Suprapubic skin (tissue), 4 donors: ENCODE results near the gene PIK3AP1. TPM values are rescaled to one million over a fixed set of nuclear protein-coding genes. Genes with fewer than 3 reads are reported as not detected.

Source experiments
- DNase-seq, 2 donors: peaks; one replicate each; pipeline ENCODE4 v3.0.0-alpha.2; 2019; ENCODE audit warnings: low spot score in 2 of 2
- H3K27ac ChIP-seq: fragments of 200-600 bp; sonication (generic); one replicate; pipeline ENCODE4 v1.5.1; 2019
- H3K27me3 ChIP-seq: fragments of 200-600 bp; sonication (generic); one replicate; pipeline ENCODE4 v1.5.1; 2019
- H3K36me3 ChIP-seq: fragments of 200-600 bp; sonication (generic); one replicate; pipeline ENCODE4 v1.5.1; 2019
- H3K4me1 ChIP-seq: fragments of 200-600 bp; sonication (generic); one replicate; pipeline ENCODE4 v1.5.1; 2019
- H3K4me3 ChIP-seq: fragments of 200-600 bp; sonication (generic); one replicate; pipeline ENCODE4 v1.5.1; 2019; ENCODE audit warnings: mild to moderate bottlenecking
- H3K9me3 ChIP-seq: fragments of 200-600 bp; sonication (generic); one replicate; pipeline ENCODE4 v1.5.1; 2019
- EP300 ChIP-seq: sonication (generic); formaldehyde crosslinking; IDR thresholded peaks from one replicate; pipeline ENCODE4 v1.6.1; 2017; ENCODE audit warnings: antibody characterized with exemption
- POLR2A ChIP-seq, 2 donors: fragments of 450-650 bp; IDR thresholded peaks; one replicate each; pipeline ENCODE4 v1.6.1; 2017; ENCODE audit warnings: antibody characterized with exemption in 2 of 2, mild to moderate bottlenecking in 2 of 2, moderate library complexity in 2 of 2
- POLR2AphosphoS5 ChIP-seq, 3 donors: sonication (generic); formaldehyde crosslinking; IDR thresholded peaks; one replicate each; pipeline ENCODE4 v1.6.1; 2017; ENCODE audit warnings: antibody characterized with exemption in 3 of 3
- WGBS: methylation state at CpG from one replicate; pipeline ENCODE4 v1.1.5; 2018; 5-methylcytosine and 5-hydroxymethylcytosine counted together
- total RNA-seq, 4 donors: library from RNA; depleted of rRNA; stranded (reverse); fragments of >200 nt; gene quantifications; one replicate each; pipeline ENCODE4 v1.1.0, GENCODE V29; 2016
- TF ChIP-seq, protein P1 (sequence below), 2 donors: fragments of 200-600 bp in 1 of 2; fragments of 450-650 bp in 1 of 2; sonication (generic) in 1 of 2; IDR thresholded peaks; one replicate each; pipeline ENCODE4 v1.5.1; 2016 to 2019; ENCODE audit warnings: antibody characterized with exemption in 2 of 2, mild to moderate bottlenecking in 1 of 2, moderate library complexity in 1 of 2

Gene PIK3AP1
- total RNA-seq, 4 donors from 2014 or later, result 2.2 to 5.6 (median 4.0) TPM

DNA sequence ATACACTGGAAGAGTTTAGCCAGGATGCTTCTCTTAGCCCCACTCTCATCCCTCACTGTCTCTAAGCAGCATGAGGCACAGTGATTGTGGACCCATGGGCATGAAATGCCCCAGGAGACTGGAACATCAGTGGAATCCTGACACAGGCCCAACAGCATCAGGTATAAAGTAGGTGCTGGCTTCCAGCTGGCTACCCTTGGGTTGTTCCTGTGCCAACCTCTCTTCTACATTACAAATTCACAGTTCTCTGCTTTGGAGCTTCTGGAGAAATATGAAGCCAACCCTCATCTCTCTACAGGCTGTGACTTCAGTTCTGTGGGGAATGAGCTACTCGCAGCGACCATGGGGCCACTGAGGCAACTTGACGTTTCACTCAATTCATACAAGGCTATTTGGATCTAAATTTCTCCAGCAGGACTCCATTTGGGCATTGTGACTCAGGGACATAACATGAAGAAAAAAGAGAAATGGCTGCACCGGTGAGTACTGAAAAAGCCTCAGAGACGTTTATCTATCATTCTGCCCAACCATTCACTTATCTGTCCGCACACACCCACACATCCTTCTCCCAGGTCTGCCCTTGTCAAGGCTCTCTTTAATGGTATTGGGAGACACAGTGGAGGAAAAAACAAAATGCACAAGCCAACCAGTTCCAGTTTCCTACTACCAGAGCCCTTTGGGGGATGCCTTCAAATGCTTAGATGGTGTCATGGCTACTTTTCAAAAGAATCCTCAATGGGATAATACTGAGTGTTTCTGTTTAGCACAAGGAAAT is 98.1 kb downstream of the PIK3AP1 start:
- peaks cover 16% of the 10 kb centered on the region for H3K4me1 ChIP-seq
- no peaks in the 10 kb centered on the region for H3K9me3 ChIP-seq
- no peaks in the 10 kb centered on the region for H3K27me3 ChIP-seq
- TF ChIP-seq EP300 (no peak), POLR2A (IDR thresholded peaks at IDR 0.05) (no peak), POLR2AphosphoS5 (IDR thresholded peaks at IDR 0.05) (no peak)
- TF ChIP-seq, protein P1, sequence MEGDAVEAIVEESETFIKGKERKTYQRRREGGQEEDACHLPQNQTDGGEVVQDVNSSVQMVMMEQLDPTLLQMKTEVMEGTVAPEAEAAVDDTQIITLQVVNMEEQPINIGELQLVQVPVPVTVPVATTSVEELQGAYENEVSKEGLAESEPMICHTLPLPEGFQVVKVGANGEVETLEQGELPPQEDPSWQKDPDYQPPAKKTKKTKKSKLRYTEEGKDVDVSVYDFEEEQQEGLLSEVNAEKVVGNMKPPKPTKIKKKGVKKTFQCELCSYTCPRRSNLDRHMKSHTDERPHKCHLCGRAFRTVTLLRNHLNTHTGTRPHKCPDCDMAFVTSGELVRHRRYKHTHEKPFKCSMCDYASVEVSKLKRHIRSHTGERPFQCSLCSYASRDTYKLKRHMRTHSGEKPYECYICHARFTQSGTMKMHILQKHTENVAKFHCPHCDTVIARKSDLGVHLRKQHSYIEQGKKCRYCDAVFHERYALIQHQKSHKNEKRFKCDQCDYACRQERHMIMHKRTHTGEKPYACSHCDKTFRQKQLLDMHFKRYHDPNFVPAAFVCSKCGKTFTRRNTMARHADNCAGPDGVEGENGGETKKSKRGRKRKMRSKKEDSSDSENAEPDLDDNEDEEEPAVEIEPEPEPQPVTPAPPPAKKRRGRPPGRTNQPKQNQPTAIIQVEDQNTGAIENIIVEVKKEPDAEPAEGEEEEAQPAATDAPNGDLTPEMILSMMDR (IDR thresholded peaks at IDR 0.05), result no peak
- no peak overlapping the region for H3K27ac ChIP-seq
- H3K36me3 ChIP-seq, result no peaks in the 10 kb centered on the region
- no peak for DNase-seq
- H3K4me3 ChIP-seq, result no peak overlapping the region
- 90% methylated on average over 6 of the region's 6 CpGs for WGBS

DNA sequence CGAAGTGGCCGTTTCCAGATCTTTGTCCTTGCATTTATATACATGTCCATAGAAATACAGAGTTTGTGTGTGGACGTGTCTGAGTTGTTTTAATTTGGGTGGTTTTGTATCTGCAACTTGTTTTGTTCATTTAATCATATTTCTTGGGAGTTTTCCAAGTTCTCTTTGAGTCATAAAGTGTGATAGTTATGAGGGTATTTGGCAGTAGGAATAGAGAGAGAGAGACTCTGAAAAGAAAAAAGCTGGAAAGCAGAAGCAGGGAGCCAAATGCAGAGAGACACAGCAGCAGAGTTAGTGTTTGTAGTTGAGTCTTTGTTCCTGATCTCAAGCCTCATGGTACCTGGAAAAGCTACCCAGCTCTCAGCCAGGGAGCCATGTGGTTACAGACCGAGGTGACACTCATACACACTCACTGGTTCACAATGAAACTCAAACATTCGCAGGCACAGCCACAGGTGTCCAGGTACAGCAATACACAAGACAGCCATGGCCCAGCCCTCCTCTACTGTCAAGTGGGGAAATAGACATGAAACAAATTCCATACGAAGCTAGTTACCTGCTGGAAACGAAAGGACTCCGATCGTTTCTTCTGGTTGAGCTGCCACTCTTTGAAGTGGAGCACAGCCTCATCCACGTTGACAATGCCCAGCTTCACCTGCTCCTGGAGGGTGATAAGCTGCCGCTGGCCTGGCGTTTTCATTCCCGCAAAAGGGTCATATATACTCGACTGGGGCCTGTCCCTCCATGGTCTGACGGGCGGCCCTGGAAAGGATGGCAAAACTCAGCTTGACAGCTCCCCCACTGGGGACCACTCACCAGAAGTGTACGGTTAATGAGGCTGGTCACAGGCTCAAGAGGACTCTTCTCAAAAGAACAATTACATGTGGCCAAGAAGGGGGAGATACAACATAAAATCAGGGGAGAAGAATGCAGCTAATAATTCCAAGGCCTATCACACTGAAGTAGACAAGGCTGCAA is 100.2 kb downstream of the PIK3AP1 start:
- H3K27ac ChIP-seq, result no peak overlapping the region
- DNase-seq, result peak in 1 of 2 donors; percentile 49
- H3K9me3 ChIP-seq, result no peaks in the 10 kb centered on the region
- H3K36me3 ChIP-seq, result no peaks in the 10 kb centered on the region
- 66% methylated on average over 17 of the region's 17 CpGs for WGBS
- TF ChIP-seq POLR2AphosphoS5 (IDR thresholded peaks at IDR 0.05) (no peak), EP300 (no peak), POLR2A (IDR thresholded peaks at IDR 0.05) (no peak)
- TF ChIP-seq, protein P1 (IDR thresholded peaks at IDR 0.05), result no peak
- peaks cover 16% of the 10 kb centered on the region for H3K4me1 ChIP-seq
- H3K27me3 ChIP-seq, result no peaks in the 10 kb centered on the region
- no peak overlapping the region for H3K4me3 ChIP-seq

DNA sequence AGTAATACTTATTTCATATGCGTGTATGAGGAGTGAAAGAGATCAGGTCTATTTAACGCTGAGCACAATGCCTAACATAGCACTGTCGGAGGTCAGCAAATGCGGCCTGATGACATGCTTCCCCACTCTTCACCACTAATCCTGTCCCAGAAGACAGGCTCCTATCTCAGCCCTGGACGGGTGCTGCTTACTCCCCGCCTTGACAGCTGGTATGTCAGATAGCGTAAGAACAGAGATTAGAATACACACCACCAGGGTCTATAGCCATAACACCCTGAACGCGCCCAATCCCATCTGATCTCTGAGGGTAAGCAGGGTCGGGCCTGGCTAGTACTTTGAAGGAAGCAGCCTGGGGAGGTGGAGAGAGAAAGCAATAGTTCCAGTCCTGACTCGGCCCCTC is 101.2 kb downstream of the PIK3AP1 start:
- Histone ChIP-seq H3K36me3 (no peaks in the 10 kb centered on the region), H3K4me1 (peaks cover 16% of the 10 kb centered on the region), H3K27ac (no peak overlapping the region), H3K9me3 (no peaks in the 10 kb centered on the region), H3K4me3 (no peak overlapping the region), H3K27me3 (no peaks in the 10 kb centered on the region)
- WGBS, result 88% methylated on average over 11 of the region's 11 CpGs
- no peak for DNase-seq
- TF ChIP-seq POLR2AphosphoS5 (IDR thresholded peaks at IDR 0.05), result no peak

DNA sequence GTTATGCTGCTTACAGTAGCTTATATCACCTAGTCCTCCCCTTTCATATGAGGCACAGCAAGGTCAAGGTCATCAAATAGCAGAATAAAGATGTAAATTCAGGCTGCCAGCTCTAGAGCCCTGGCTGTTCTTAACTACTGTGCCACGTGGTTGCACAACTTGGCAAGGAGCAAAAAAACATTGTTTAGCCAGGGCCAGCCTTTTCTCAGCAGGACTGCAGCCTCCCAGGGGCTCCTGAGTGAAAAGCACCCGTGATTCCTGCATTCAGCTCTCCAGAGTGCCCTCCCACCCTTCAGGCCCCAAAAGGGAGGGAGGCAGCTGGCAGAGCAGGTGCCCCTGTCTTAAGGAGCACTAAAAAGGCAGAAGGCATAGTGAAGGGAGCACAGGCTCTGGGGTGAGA is 101.7 kb downstream of the PIK3AP1 start:
- H3K36me3 ChIP-seq, result no peaks in the 10 kb centered on the region
- no peaks in the 10 kb centered on the region for H3K27me3 ChIP-seq
- no peak for DNase-seq
- TF ChIP-seq, protein P1 (IDR thresholded peaks at IDR 0.05), result no peak
- no peak for TF ChIP-seq EP300
- no peak for TF ChIP-seq POLR2AphosphoS5 (IDR thresholded peaks at IDR 0.05)
- TF ChIP-seq POLR2A (IDR thresholded peaks at IDR 0.05), result no peak
- no peak overlapping the region for H3K27ac ChIP-seq
- WGBS, result 35% methylated on average over 2 of the region's 2 CpGs
- no peak overlapping the region for H3K4me3 ChIP-seq
- H3K9me3 ChIP-seq, result no peaks in the 10 kb centered on the region
- H3K4me1 ChIP-seq, result peaks cover 16% of the 10 kb centered on the region

DNA sequence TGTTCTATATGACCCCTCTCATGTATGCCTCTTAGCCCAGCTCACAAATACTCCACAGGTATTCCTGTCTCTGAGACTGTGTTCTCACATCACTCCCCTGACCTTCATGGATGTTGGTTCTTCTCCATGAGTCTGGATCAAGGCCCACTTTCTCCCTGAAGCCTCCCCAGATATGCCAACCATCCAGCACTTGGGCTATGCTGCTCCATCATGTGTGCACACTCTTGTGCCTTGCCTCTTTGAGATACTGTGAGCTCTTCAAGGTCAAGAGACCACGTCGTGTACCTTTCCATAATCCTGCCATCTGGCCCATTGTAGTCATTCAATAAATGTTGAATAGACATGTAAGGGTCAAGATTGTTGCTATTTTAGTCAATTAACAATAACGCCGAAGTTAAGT is 103.4 kb downstream of the PIK3AP1 start:
- H3K4me3 ChIP-seq, result no peak overlapping the region
- peaks cover 16% of the 10 kb centered on the region for H3K4me1 ChIP-seq
- no peaks in the 10 kb centered on the region for H3K36me3 ChIP-seq
- DNase-seq, result no peak
- WGBS, result 91% methylated on average over 4 of the region's 4 CpGs
- no peak overlapping the region for H3K27ac ChIP-seq
- no peaks in the 10 kb centered on the region for H3K9me3 ChIP-seq
- no peaks in the 10 kb centered on the region for H3K27me3 ChIP-seq
- TF ChIP-seq POLR2AphosphoS5 (IDR thresholded peaks at IDR 0.05), result no peak
- TF ChIP-seq, protein P1 (IDR thresholded peaks at IDR 0.05), result no peak
- TF ChIP-seq EP300, result no peak
- no peak for TF ChIP-seq POLR2A (IDR thresholded peaks at IDR 0.05)
